Measurements from ENCODE around the gene KLK2. TPM values are rescaled to one million over a fixed set of nuclear protein-coding genes. Genes with fewer than 3 reads are reported as not detected.

Gene KLK2
- total and polyA plus RNA-seq, 2 of the 8 experiments (the other 6 are each of a cell fraction or from before 2014, with no cell fraction given) = 0.20 TPM; not detected in 1

DNA sequence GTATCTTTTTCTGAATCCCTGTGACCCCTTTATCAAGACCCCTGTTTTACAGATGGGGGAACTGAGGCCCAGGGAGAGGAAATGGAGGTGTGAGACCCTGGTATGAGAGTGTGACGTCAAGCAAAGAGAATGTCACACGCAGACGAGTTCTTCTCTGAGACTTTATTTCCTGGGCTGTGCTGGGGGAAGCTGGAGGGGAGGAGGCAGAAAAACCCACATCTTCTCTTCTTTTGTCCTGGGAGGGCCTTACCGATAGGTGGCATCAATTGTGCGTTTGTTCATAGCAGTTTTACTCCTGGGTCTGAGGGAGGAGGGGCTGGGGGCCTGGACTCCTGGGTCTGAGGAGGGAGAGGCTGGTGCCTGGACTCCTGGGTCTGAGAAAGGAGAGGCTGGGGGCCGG is 35.0 kb upstream of the KLK2 start:
- Histone ChIP-seq H4K5ac (ENCODE audit: insufficient read length, low read depth, low read length) (no peak overlapping the region), H3K27me3 (replicated peaks in 1 of 4; ENCODE audit: control insufficient read depth in 3 of 4, extremely low read depth in 1 of 4, insufficient read depth in 3 of 4, low read length in 3 of 4) (peaks cover 0 to 22% (median 7%) of the 10 kb centered on the region in 4 experiments; a peak in 6 of 7 replicates), H2BK120ac (replicated peaks; ENCODE audit: low read depth, low read length) (no peak overlapping the region), H2BK15ac (ENCODE audit: low read length) (no peak overlapping the region), H2AK5ac (ENCODE audit: low read depth, low read length) (no peak overlapping the region), H2BK5ac (ENCODE audit: low read depth, low read length) (no peak overlapping the region), H3K79me1 (ENCODE audit: low read depth, low read length) (no peaks in the 10 kb centered on the region), H2BK20ac (ENCODE audit: low read length) (no peak overlapping the region; the same call in 1 of the 2 replicates), H3K9ac (replicated peaks in 1 of 4; ENCODE audit: extremely low read depth in 1 of 4, low read depth in 3 of 4, low read length in 3 of 4) (no peak overlapping the region), H3K14ac (ENCODE audit: insufficient read length) (no peak overlapping the region), H3K4me3 (ENCODE audit: extremely low read depth in 1 of 4, insufficient read depth in 2 of 4, low read depth in 3 of 4, low read length in 4 of 4) (no peak overlapping the region), H4K8ac (ENCODE audit: extremely low read depth, insufficient read depth, low read length) (no peak overlapping the region), H2BK12ac (ENCODE audit: low read depth, low read length) (no peak overlapping the region), H3K56ac (replicated peaks; ENCODE audit: insufficient read length, low read depth, low read length) (no peak overlapping the region), H3K18ac (ENCODE audit: extremely low read depth, low read length) (no peak overlapping the region), H3K27ac (ENCODE audit: low read depth, low read length) (no peak overlapping the region), H4K20me1 (replicated peaks in 1 of 2; ENCODE audit: control insufficient read depth in 1 of 2, insufficient read depth in 2 of 2, low read length in 2 of 2) (no peaks in the 10 kb centered on the region), H3K79me2 (ENCODE audit: control insufficient read depth in 1 of 2, insufficient read depth in 2 of 2, low read length in 2 of 2) (no peaks in the 10 kb centered on the region), H4K91ac (replicated peaks; ENCODE audit: insufficient read length, low read length) (no peak overlapping the region), H3K23me2 (ENCODE audit: low read depth, low read length) (peaks cover 8% of the 10 kb centered on the region; the same call in 1 of the 2 replicates), H3K4ac (replicated peaks; ENCODE audit: insufficient read length, low read depth, low read length) (no peak overlapping the region), H2AFZ (ENCODE audit: low read length) (no peak overlapping the region), H3K36me3 (ENCODE audit: control insufficient read depth in 2 of 4, insufficient read depth in 4 of 4, low read length in 3 of 4) (no peaks in the 10 kb centered on the region), H3K4me1 (replicated peaks in 1 of 4; ENCODE audit: control insufficient read depth in 3 of 4, insufficient read depth in 4 of 4, low read length in 3 of 4) (peaks cover 0 to 7% (median 2%) of the 10 kb centered on the region in 4 experiments; a peak in 3 of 7 replicates), H3K9me3 (ENCODE audit: insufficient read depth in 2 of 2, low read depth in 1 of 2, low read length in 1 of 2) (no peaks in the 10 kb centered on the region), H3K4me2 (ENCODE audit: insufficient read depth in 1 of 2, low read depth in 2 of 2, low read length in 2 of 2) (no peak overlapping the region), H3K23ac (ENCODE audit: insufficient read length) (no peak overlapping the region)
- DNase-seq (ENCODE audit: low read depth in 1 of 2, low spot score in 2 of 2) = no peak
- ChIA-PET POLR2A (ENCODE audit: partially characterized antibody) (interaction anchor here (0.6 to 5.4 kb wide), 4 partner anchors 33 to 42 kb away, joined by 3 to 24 read pairs (median 14); no protein-coding TSS in a partner anchor), CTCF (ENCODE audit: partially characterized antibody) (interaction anchor here (1.0 to 1.7 kb wide), 3 partner anchors 17 to 71 kb away, joined by 3 to 4 read pairs (median 4); partner anchors contain the start of gene KLK3)
- WGBS, 2 experiments (ENCODE audit: extremely low coverage in 1 of 2, insufficient coverage in 1 of 2, insufficient read length in 1 of 2, insufficient replicate concordance in 2 of 2, low coverage in 1 of 2, low lambda C conversion rate in 2 of 2, missing lambda C conversion rate in 1 of 2) = 34% methylated on average over 5 of the region's 6 CpGs; no CpG with 5 or more reads in 1 of the 2 experiments
- peak; percentile 13 for FAIRE-seq
- TF ChIP-seq TCF12 (IDR thresholded peaks at IDR 0.05; ENCODE audit: low read depth, low read length) = no peak
- no peak for TF ChIP-seq SUZ12 (IDR thresholded peaks at IDR 0.05; ENCODE audit: low read length)
- no peak for TF ChIP-seq KDM5A (IDR thresholded peaks at IDR 0.05; ENCODE audit: low read length)
- TF ChIP-seq BRCA1 (IDR thresholded peaks at IDR 0.05; ENCODE audit: low read depth, low read length) = no peak
- TF ChIP-seq CHD1 (IDR thresholded peaks at IDR 0.05; ENCODE audit: low read depth, low read length) = no peak
- TF ChIP-seq CHD2 (IDR thresholded peaks at IDR 0.05; ENCODE audit: low read length) = no peak
- TF ChIP-seq RAD21 (IDR thresholded peaks at IDR 0.05 in 1 of 2, conservative IDR thresholded peaks at IDR 0.05 in 1 of 2; ENCODE audit: low read depth in 2 of 2, low read length in 2 of 2) = peak in 1 of 2 experiments; percentile 39; a peak in 2 of 4 replicates
- no peak for TF ChIP-seq SAP30 (IDR thresholded peaks at IDR 0.05; ENCODE audit: insufficient read depth, insufficient replicate concordance, low read length)
- no peak for TF ChIP-seq ASH2L (IDR thresholded peaks at IDR 0.05; ENCODE audit: low read length)
- TF ChIP-seq KDM1A (IDR thresholded peaks at IDR 0.05; ENCODE audit: borderline replicate concordance, low read length) = no peak
- TF ChIP-seq, protein P1, sequence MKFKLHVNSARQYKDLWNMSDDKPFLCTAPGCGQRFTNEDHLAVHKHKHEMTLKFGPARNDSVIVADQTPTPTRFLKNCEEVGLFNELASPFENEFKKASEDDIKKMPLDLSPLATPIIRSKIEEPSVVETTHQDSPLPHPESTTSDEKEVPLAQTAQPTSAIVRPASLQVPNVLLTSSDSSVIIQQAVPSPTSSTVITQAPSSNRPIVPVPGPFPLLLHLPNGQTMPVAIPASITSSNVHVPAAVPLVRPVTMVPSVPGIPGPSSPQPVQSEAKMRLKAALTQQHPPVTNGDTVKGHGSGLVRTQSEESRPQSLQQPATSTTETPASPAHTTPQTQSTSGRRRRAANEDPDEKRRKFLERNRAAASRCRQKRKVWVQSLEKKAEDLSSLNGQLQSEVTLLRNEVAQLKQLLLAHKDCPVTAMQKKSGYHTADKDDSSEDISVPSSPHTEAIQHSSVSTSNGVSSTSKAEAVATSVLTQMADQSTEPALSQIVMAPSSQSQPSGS (IDR thresholded peaks at IDR 0.05; ENCODE audit: low read length) = no peak
- TF ChIP-seq RFX5 (IDR thresholded peaks at IDR 0.05; ENCODE audit: borderline replicate concordance, low read depth, low read length) = no peak
